OCI-LY1 (cell line): ENCODE measurements around the gene IL20RA.

Source experiments
- H2AFZ ChIP-seq: fragments of 200-600 bp; sonication (generic), shearing (Covaris generic); 2 replicates; pipeline ENCODE4 v1.6.0; 2014; ENCODE audit warnings: antibody characterized with exemption, mild to moderate bottlenecking, low read length
- H3F3A ChIP-seq: fragments of 200-600 bp; sonication (generic), shearing (Covaris generic); 2 replicates; pipeline ENCODE4 v1.6.0; 2014; ENCODE audit warnings: mild to moderate bottlenecking, antibody characterized with exemption, low read length, moderate library complexity; ENCODE audit not compliant: insufficient read depth
- H3K27ac ChIP-seq: fragments of 200-600 bp; sonication (generic); 2 replicates; pipeline ENCODE4 v1.5.1; 2014; ENCODE audit warnings: low read length, mixed run types, mild to moderate bottlenecking, low read depth; ENCODE audit not compliant: poor library complexity, severe bottlenecking
- H3K27me3 ChIP-seq: fragments of 200-600 bp; sonication (generic); 2 replicates; pipeline ENCODE4 v1.6.0; 2014; ENCODE audit warnings: antibody characterized with exemption, mild to moderate bottlenecking, low read length, moderate library complexity; ENCODE audit not compliant: insufficient read depth
- H3K36me3 ChIP-seq: fragments of 200-600 bp; sonication (generic); 2 replicates; pipeline ENCODE4 v1.6.1; 2014; ENCODE audit warnings: mild to moderate bottlenecking, antibody characterized with exemption, low read length, moderate library complexity, mixed read lengths; ENCODE audit not compliant: insufficient read depth
- H3K4me1 ChIP-seq: fragments of 200-600 bp; sonication (generic); 2 replicates; pipeline ENCODE4 v1.5.1; 2014; ENCODE audit warnings: mild to moderate bottlenecking, low read length, moderate library complexity; ENCODE audit not compliant: insufficient read depth, severe bottlenecking
- H3K4me2 ChIP-seq: fragments of 200-600 bp; sonication (generic), shearing (Covaris generic); 2 replicates; pipeline ENCODE4 v1.6.1; 2014; ENCODE audit warnings: low read length
- H3K4me3 ChIP-seq: fragments of 200-600 bp; sonication (generic); 2 replicates; pipeline ENCODE4 v1.5.1; 2014; ENCODE audit warnings: low read length, low read depth, mild to moderate bottlenecking, mixed read lengths; ENCODE audit not compliant: poor library complexity, severe bottlenecking
- H3K79me2 ChIP-seq: fragments of 200-600 bp; shearing (Covaris generic); 2 replicates; pipeline ENCODE4 v1.6.1; 2016; ENCODE audit warnings: mixed run types, low read length, mixed read lengths; ENCODE audit not compliant: insufficient read depth
- H3K9ac ChIP-seq: fragments of 200-600 bp; sonication (generic), shearing (Covaris generic); 2 replicates; pipeline ENCODE4 v1.6.1; 2014; ENCODE audit warnings: mild to moderate bottlenecking, low read length, mixed read lengths
- H3K9me2 ChIP-seq: fragments of 200-600 bp; sonication (generic), shearing (Covaris generic); 2 replicates; pipeline ENCODE4 v1.6.1; 2014; ENCODE audit warnings: low read depth, mild to moderate bottlenecking, low read length, mixed read lengths
- H3K9me3 ChIP-seq: fragments of 200-600 bp; shearing (Covaris generic); 2 replicates; pipeline ENCODE4 v1.6.1; 2014; ENCODE audit warnings: low read length, mixed read lengths
- H4K20me1 ChIP-seq: fragments of 200-600 bp; sonication (generic), shearing (Covaris generic); 2 replicates; pipeline ENCODE4 v1.6.0; 2016; ENCODE audit warnings: mild to moderate bottlenecking, low read length; ENCODE audit not compliant: insufficient read depth
- EZH2 ChIP-seq: fragments of 200-600 bp; sonication (generic), shearing (Covaris generic); IDR thresholded peaks from 2 replicates; pipeline ENCODE4 v1.8.0; 2017; ENCODE audit warnings: borderline replicate concordance, mixed run types, mild to moderate bottlenecking, antibody characterized with exemption, low read length, moderate library complexity, mixed read lengths
- TF ChIP-seq, protein P1 (sequence below): fragments of 200-600 bp; sonication (generic), shearing (Covaris generic); IDR thresholded peaks from 2 replicates; pipeline ENCODE4 v1.5.1; 2017; ENCODE audit warnings: mild to moderate bottlenecking, antibody characterized with exemption, low read length, moderate library complexity, mixed read lengths

The IL20RA gene

DNA sequence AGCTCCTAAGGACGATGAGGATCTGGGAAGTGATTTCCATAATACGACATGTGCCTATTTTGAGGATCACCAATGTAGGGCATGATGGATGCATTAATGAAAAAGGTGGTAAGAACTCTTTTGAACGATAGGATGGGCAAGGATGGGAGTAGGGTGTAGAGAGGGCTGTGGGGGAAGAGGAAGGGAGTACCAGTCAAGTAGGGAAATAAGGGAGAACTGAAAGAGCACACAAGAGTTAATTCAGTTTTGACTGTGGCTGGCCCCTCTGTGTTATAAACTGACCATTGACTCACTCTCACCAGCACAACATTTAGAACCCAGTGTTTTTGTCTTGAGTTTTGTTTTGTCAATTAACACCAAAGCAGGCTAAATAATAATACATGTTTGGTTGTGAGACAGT is 89.6 kb downstream of the IL20RA start:
- H3K9me3 ChIP-seq, result no peaks in the 10 kb centered on the region
- peaks cover 8% of the 10 kb centered on the region for H3K4me1 ChIP-seq
- no peak overlapping the region for H3K27ac ChIP-seq
- TF ChIP-seq, protein P1, sequence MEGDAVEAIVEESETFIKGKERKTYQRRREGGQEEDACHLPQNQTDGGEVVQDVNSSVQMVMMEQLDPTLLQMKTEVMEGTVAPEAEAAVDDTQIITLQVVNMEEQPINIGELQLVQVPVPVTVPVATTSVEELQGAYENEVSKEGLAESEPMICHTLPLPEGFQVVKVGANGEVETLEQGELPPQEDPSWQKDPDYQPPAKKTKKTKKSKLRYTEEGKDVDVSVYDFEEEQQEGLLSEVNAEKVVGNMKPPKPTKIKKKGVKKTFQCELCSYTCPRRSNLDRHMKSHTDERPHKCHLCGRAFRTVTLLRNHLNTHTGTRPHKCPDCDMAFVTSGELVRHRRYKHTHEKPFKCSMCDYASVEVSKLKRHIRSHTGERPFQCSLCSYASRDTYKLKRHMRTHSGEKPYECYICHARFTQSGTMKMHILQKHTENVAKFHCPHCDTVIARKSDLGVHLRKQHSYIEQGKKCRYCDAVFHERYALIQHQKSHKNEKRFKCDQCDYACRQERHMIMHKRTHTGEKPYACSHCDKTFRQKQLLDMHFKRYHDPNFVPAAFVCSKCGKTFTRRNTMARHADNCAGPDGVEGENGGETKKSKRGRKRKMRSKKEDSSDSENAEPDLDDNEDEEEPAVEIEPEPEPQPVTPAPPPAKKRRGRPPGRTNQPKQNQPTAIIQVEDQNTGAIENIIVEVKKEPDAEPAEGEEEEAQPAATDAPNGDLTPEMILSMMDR, result no peak
- TF ChIP-seq EZH2, result no peak
- no peaks in the 10 kb centered on the region for H3K9me2 ChIP-seq
- no peaks in the 10 kb centered on the region for H3K36me3 ChIP-seq
- H3K79me2 ChIP-seq, result no peaks in the 10 kb centered on the region
- H3K4me3 ChIP-seq, result no peak overlapping the region
- H3K9ac ChIP-seq, result no peak overlapping the region
- H3K4me2 ChIP-seq, result no peak overlapping the region
- no peaks in the 10 kb centered on the region for H4K20me1 ChIP-seq
- no peak overlapping the region for H2AFZ ChIP-seq
- no peaks in the 10 kb centered on the region for H3K27me3 ChIP-seq
- no peaks in the 10 kb centered on the region for H3F3A ChIP-seq

- H3K4me2 ChIP-seq, result no peak overlapping the region
- no peaks in the 10 kb centered on the region for H3K9me2 ChIP-seq
- no peaks in the 10 kb centered on the region for H3F3A ChIP-seq
- no peaks in the 10 kb centered on the region for H3K36me3 ChIP-seq
- H3K4me1 ChIP-seq, result peaks cover 8% of the 10 kb centered on the region
- H3K27me3 ChIP-seq, result no peaks in the 10 kb centered on the region
- no peak overlapping the region for H3K27ac ChIP-seq
- no peak overlapping the region for H3K9ac ChIP-seq
- no peaks in the 10 kb centered on the region for H3K79me2 ChIP-seq
- H4K20me1 ChIP-seq, result no peaks in the 10 kb centered on the region
- no peak overlapping the region for H2AFZ ChIP-seq
- TF ChIP-seq, protein P1, result no peak
- no peak for TF ChIP-seq EZH2
- H3K4me3 ChIP-seq, result no peak overlapping the region
- no peaks in the 10 kb centered on the region for H3K9me3 ChIP-seq
Observed at GRCh38 chr6:136952714-136953260, 92.0 kb downstream of the IL20RA start.

GRCh38 chr6:136950436-136951126 is 94.2 kb downstream of the IL20RA start:
- H4K20me1 ChIP-seq, result no peaks in the 10 kb centered on the region
- no peaks in the 10 kb centered on the region for H3K4me1 ChIP-seq
- no peaks in the 10 kb centered on the region for H3K27me3 ChIP-seq
- H3K36me3 ChIP-seq, result no peaks in the 10 kb centered on the region
- no peak overlapping the region for H3K4me3 ChIP-seq
- H3K9ac ChIP-seq, result no peak overlapping the region
- no peaks in the 10 kb centered on the region for H3K9me2 ChIP-seq
- H3K4me2 ChIP-seq, result no peak overlapping the region
- H2AFZ ChIP-seq, result no peak overlapping the region
- TF ChIP-seq, protein P1, result no peak
- no peak for TF ChIP-seq EZH2
- no peaks in the 10 kb centered on the region for H3F3A ChIP-seq
- H3K79me2 ChIP-seq, result no peaks in the 10 kb centered on the region
- no peaks in the 10 kb centered on the region for H3K9me3 ChIP-seq
- no peak overlapping the region for H3K27ac ChIP-seq
